ENCODE results near the gene ACER2.

GRCh38 chr9:19385786-19386501, 22.9 kb upstream of the ACER2 start:
- TF ChIP-seq CTCF (IDR thresholded peaks at IDR 0.05) (no peak), POLR2A (IDR thresholded peaks at IDR 0.05) (no peak)

Measured in lower leg skin (tissue), 3 donors.